Ectodermal cell (in vitro differentiated cells): ENCODE measurements around the gene TFAP2C.
"Not testable (repeated sequence)": the region's sequence is repeated elsewhere in the genome, so short reads cannot be mapped to it uniquely, and the experiment has no call there.

Experiments used
- H3K27ac ChIP-seq: 2 replicates; pipeline ENCODE4 v1.7.0; 2013; ENCODE audit warnings: mild to moderate bottlenecking, low read depth, low read length; ENCODE audit not compliant: insufficient read depth, poor library complexity, severe bottlenecking
- H3K27me3 ChIP-seq: 2 replicates; pipeline ENCODE4 v1.7.0; 2013; ENCODE audit warnings: mild to moderate bottlenecking, low read length; ENCODE audit not compliant: insufficient read depth, control insufficient read depth, poor library complexity, severe bottlenecking
- H3K36me3 ChIP-seq: one replicate; pipeline ENCODE4 v1.7.0; 2013; ENCODE audit warnings: low read length; ENCODE audit not compliant: control insufficient read depth, insufficient read depth
- H3K4me1 ChIP-seq: one replicate; pipeline ENCODE4 v1.7.0; 2013; ENCODE audit warnings: low read length; ENCODE audit not compliant: control insufficient read depth, insufficient read depth
- H3K4me3 ChIP-seq: 2 replicates; pipeline ENCODE4 v1.7.0; 2013; ENCODE audit warnings: low read depth, low read length, control low read depth; ENCODE audit not compliant: insufficient read depth
- H3K9me3 ChIP-seq: 2 replicates; pipeline ENCODE4 v1.7.0; 2013; ENCODE audit warnings: mild to moderate bottlenecking, low read length, moderate library complexity; ENCODE audit not compliant: control insufficient read depth
- WGBS, 2 experiments: methylation state at CpG; one replicate each; pipeline ENCODE4 v1.1.7; 2013; ENCODE audit warnings: missing lambda C conversion rate in 2 of 2; 5-methylcytosine and 5-hydroxymethylcytosine counted together

TFAP2C gene

DNA sequence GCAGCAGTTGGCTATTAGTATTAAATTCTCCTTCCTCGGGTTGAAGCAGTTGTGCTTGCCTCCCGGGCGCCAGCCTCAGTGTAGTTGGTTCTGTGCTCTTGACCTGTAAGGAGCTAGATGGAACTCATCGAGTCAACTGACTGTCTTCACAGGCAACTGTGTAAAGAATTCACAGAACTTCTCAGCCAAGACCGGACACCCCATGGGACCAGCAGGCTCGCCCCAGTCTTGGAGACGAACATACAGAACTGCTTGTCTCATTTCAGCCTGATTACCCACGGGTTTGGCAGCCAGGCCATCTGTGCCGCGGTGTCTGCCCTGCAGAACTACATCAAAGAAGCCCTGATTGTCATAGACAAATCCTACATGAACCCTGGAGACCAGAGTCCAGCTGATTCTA lies 8.5 kb downstream of the TFAP2C start:
- no peaks in the 10 kb centered on the region for H3K9me3 ChIP-seq
- peaks cover 1% of the 10 kb centered on the region for H3K27me3 ChIP-seq
- WGBS, 2 experiments: 91 to 92% methylated on average over 10 of the region's 10 CpGs
- H3K4me3 ChIP-seq: no peak overlapping the region
- H3K4me1 ChIP-seq: peaks cover 9% of the 10 kb centered on the region
- peaks cover 6% of the 10 kb centered on the region for H3K36me3 ChIP-seq
- no peak overlapping the region for H3K27ac ChIP-seq

DNA sequence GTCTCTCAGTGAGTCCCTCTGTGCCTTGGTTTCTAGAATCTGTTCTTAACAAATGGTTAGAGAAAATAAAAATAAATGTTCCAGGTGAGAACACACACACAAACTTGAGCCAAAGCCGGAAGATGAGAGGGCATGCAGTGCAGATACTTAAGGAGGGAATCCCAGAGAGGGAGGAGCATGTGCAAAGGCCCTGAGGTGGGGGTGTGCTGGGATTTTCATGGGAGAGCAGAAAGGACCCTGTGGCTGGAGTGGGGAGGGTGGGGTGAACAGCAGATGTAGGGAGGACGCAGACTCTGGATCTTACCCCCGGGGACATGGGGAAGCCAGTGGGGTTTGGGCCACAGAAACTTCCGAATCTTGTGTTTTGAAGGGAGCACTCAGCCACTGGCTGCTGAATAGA lies 17.5 kb downstream of the TFAP2C start:
- no peaks in the 10 kb centered on the region for H3K27me3 ChIP-seq
- H3K4me3 ChIP-seq: no peak overlapping the region
- H3K4me1 ChIP-seq: no peaks in the 10 kb centered on the region
- no peaks in the 10 kb centered on the region for H3K36me3 ChIP-seq
- WGBS, 2 experiments: 93 to 97% methylated on average over 4 of the region's 4 CpGs
- H3K27ac ChIP-seq: no peak overlapping the region
- H3K9me3 ChIP-seq: no peaks in the 10 kb centered on the region

DNA sequence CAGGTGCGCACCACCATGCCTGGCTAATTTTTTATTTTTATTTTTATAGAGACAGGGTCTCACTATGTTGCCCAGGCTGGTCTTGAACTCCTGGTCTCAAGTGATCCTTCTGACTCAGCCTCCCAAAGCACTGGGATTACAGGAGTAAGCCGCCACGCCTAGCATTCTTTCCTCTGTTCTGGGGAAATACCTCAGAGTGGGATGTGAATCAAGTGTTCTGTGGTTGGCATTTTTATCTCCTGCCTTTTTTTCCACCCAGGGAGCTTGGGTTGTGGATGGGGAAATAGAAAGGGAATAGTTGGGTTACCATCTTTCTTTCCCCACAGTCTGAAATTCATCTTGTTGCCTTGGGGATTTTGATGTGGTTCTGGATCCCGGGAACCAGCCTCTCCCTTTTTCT lies 24.1 kb downstream of the TFAP2C start:
- Histone ChIP-seq H3K4me1 (no peaks in the 10 kb centered on the region), H3K4me3 (no peak overlapping the region), H3K27me3 (no peaks in the 10 kb centered on the region), H3K9me3 (no peaks in the 10 kb centered on the region), H3K36me3 (no peaks in the 10 kb centered on the region), H3K27ac (no peak overlapping the region)
- 92 to 93% methylated on average over 4 of the region's 4 CpGs for WGBS, 2 experiments

DNA sequence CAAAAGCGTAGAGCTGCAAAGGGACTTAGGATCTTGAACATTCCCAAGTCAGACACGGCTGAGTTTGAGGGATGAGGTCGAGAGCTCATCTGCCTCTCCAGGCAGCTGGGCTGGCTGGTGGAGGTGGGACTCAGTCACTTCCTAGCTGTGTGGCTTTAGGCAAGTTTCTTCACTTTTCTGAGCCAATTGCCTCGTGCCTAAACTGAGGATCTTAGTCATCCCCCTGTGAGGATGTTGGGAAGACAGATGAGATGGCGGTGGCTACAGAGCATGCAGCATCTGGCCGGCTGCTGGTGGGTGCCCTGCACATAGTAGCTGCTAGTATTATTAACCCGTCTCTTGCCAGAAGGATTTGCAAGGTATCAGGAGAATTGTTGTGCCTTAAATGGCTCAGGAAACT lies 27.5 kb downstream of the TFAP2C start:
- no peaks in the 10 kb centered on the region for H3K4me1 ChIP-seq
- H3K27me3 ChIP-seq: no peaks in the 10 kb centered on the region
- no peaks in the 10 kb centered on the region for H3K9me3 ChIP-seq
- H3K27ac ChIP-seq: no peak overlapping the region
- WGBS, 2 experiments: 83% methylated on average over 7 of the region's 7 CpGs
- no peaks in the 10 kb centered on the region for H3K36me3 ChIP-seq
- no peak overlapping the region for H3K4me3 ChIP-seq

DNA sequence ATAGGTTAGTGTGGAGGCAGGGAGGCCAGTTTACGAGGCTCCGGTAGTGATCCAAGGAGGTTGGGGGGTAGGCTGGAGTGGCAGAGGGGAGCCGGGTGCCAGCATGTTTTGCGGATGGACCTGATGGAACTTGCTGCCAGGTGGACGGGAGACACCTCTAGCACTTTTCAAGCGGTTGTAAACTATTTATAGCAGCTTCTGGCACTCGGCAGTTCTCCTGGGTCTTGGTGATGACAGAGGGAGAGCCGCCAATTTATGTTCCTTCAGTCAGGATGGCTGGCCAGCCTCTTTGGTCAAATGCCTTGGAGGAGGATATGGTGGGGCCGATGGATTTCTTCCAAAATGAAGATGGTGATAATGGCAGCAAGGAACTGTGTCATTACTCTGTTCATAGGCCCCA lies 28.8 kb downstream of the TFAP2C start:
- Histone ChIP-seq H3K36me3 (no peaks in the 10 kb centered on the region), H3K27ac (no peak overlapping the region), H3K9me3 (no peaks in the 10 kb centered on the region), H3K4me1 (no peaks in the 10 kb centered on the region), H3K4me3 (no peak overlapping the region), H3K27me3 (no peaks in the 10 kb centered on the region)
- 94 to 97% methylated on average over 9 of the region's 9 CpGs for WGBS, 2 experiments

DNA sequence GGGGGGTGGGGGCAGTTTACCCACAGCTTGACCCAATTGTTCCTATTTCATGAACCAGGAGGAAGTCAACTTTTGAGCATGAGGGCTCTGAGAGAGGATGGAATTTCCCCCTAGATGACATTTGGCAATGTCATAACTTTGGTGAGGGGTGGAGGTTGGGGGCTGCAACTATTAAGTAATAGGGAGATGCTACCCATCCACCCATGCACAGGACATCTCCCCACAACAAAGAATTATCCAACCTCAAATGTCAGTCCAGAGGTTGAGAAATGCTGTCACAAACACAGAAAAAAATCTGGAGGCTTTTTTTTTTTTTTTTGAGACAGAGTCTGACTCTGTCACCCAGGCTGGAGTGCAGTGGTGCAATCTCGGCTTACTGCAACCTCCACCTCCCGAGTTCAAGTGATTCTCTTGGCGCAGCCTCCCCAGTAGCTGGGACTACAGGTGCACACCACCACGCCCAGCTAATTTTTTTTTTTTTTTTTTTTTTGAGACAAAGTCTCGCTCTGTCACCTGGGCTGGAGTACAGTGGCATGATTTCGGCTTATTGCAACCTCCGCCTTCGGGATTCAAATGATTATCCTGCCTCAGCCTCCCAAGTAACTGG lies 29.3 kb downstream of the TFAP2C start:
- H3K36me3 ChIP-seq, H3K4me1 ChIP-seq, H3K4me3 ChIP-seq, H3K27ac ChIP-seq, H3K9me3 ChIP-seq, H3K27me3 ChIP-seq: not testable (repeated sequence)
- WGBS, 2 experiments: 90 to 93% methylated on average over 8 of the region's 8 CpGs

DNA sequence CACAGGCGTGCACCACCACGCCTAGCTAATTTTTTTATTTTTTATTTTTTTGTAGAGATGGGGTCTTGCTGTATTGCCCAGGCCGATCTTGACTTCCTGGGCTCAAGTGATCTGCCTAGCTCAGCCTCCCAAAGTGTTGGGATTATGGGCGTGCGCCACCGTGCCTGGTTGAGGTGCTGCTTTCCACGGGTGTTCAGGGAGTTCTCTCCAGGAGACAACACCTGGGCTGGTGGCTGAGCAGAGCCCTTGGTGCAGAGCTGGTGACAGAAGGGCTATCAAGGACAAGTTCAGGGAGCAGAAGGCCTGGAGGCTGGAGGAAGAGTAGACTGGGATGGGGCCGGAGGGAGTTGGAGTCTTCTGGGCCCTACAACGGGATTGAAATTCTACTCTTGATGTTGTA lies 34.6 kb downstream of the TFAP2C start:
- H3K9me3 ChIP-seq: no peaks in the 10 kb centered on the region
- H3K36me3 ChIP-seq: no peaks in the 10 kb centered on the region
- H3K27ac ChIP-seq: no peak overlapping the region
- no peaks in the 10 kb centered on the region for H3K27me3 ChIP-seq
- 91 to 96% methylated on average over 9 of the region's 9 CpGs for WGBS, 2 experiments
- no peaks in the 10 kb centered on the region for H3K4me1 ChIP-seq
- H3K4me3 ChIP-seq: no peak overlapping the region

DNA sequence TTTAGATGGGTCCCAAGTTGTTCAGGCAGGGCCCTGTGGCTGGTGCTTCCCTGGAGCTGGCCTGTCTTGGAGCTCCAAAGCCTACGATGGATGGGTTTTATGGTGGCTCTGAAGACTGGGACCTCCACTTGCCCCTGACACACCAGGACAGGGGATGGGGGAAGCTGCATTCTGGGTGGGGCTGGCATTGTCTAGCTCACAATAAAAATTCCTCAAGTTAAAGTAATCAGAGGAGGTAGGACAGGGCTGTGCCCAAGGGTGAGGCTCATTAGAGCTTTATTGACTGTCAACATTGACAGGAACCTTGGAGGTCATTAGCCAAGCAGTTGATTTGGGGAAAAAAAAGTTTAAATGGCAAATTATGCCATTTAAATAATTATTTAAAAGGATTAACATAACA lies 35.7 kb downstream of the TFAP2C start:
- Histone ChIP-seq H3K36me3 (no peaks in the 10 kb centered on the region), H3K4me3 (no peak overlapping the region), H3K4me1 (no peaks in the 10 kb centered on the region), H3K27me3 (no peaks in the 10 kb centered on the region), H3K9me3 (no peaks in the 10 kb centered on the region), H3K27ac (no peak overlapping the region)
- 83 to 100% methylated on average over 1 of the region's 1 CpG for WGBS, 2 experiments

DNA sequence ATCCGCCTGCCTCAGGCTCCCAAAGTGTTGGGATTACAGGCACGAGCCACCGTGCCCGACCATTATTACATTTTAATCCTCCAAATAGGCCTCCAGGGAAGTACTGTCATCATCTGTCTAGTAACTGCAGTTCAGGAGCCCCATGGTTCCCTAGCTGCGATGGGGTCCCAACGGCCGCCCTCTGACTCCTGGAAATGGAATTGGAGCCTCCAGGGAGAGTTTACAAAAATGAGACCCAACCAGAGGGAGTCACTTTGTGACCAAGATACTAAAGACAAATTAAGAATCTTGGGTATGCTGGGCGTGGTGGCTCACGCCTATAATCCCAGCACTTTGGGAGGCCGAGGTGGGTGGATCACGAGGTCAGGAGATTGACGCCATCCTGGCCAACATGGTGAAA lies 36.7 kb downstream of the TFAP2C start:
- no peaks in the 10 kb centered on the region for H3K9me3 ChIP-seq
- no peaks in the 10 kb centered on the region for H3K36me3 ChIP-seq
- no peak overlapping the region for H3K4me3 ChIP-seq
- H3K27me3 ChIP-seq: no peaks in the 10 kb centered on the region
- H3K4me1 ChIP-seq: no peaks in the 10 kb centered on the region
- 92 to 95% methylated on average over 12 of the region's 12 CpGs for WGBS, 2 experiments
- no peak overlapping the region for H3K27ac ChIP-seq

DNA sequence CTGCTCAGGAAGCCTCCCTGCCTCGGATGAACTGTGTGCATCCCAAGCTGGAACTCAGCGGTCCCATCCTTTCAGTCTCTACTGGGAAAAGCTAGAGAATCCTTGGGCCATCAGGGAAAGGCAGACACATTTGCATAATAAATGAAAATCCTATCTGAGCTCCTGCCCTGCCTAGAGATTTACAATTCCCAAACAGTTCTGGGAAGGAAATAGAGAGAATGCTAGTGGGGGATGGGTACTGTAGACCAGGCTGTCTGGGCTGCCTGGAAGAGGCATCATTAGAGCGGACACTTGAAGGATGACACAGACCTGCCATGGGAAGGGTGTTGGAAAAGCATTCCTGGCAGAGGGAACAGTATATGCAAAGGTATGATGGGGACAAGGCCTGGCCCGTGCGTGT lies 44.3 kb downstream of the TFAP2C start:
- H3K4me3 ChIP-seq: no peak overlapping the region

DNA sequence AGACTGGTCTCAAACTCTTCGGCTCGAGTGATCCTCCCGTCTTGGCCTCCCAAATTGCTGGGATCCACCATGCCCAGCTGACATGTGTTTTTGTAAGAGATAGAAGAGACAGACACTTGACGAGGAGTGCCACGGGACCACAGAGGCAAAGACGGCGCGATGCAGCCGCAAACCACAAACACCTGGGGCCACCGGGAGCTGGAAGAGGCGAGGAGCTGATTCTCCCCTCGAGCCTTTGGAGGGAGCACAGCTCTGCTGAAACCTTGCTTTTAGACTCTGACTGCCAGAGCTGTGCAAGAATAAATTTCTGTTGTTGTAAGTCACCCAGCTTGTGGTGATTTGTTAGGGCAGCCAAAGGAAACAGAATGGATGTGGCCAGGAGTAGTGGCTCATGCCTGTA lies 46.9 kb downstream of the TFAP2C start:
- H3K9me3 ChIP-seq: no peaks in the 10 kb centered on the region
- H3K36me3 ChIP-seq: no peaks in the 10 kb centered on the region
- peaks cover 3% of the 10 kb centered on the region for H3K4me1 ChIP-seq
- WGBS, 2 experiments: 95% methylated on average over 12 of the region's 12 CpGs
- no peak overlapping the region for H3K27ac ChIP-seq
- H3K27me3 ChIP-seq: no peaks in the 10 kb centered on the region
- H3K4me3 ChIP-seq: no peak overlapping the region

More for the DNA sequence above, 44.3 kb downstream of the TFAP2C start:
- Histone ChIP-seq H3K27ac (no peak overlapping the region), H3K36me3 (no peaks in the 10 kb centered on the region), H3K9me3 (no peaks in the 10 kb centered on the region), H3K27me3 (no peaks in the 10 kb centered on the region), H3K4me1 (peaks cover 3% of the 10 kb centered on the region)
- WGBS, 2 experiments: 82 to 91% methylated on average over 5 of the region's 5 CpGs
